PC-3 (cell line): Measurements from ENCODE around the gene ENOSF1. TPM values are rescaled to one million over a fixed set of nuclear protein-coding genes. Genes with fewer than 3 reads are reported as not detected.
A peak's percentile ranks its signal among the peaks of the same experiment; 100 is the strongest.

Experiments
- ATAC-seq: fragments of 200-7000 bp; cut with Tn5 transposase; 2 replicates; pipeline ENCODE4 v1.9.1; 2020; ENCODE audit warnings: mild to moderate bottlenecking, moderate library complexity
- BruUV-seq: library from RNA; stranded (reverse); fragments of 400-500 nt; replicated peaks from 2 replicates; lab custom pipeline; 2021; lab: Mats Ljungman, UMichigan
- CTCF ChIA-PET: fragments of 300-600 bp; sonication (Branson Sonifier 250); formaldehyde crosslinking; loops from one replicate; lab custom pipeline; 2022; ENCODE audit warnings: antibody characterized with exemption; lab: Charles Lee
- POLR2A ChIA-PET: fragments of 300-600 bp; sonication (Branson Sonifier 250); formaldehyde crosslinking; loops from one replicate; lab custom pipeline; 2022; ENCODE audit warnings: antibody characterized with exemption; ENCODE audit not compliant: unreplicated experiment; lab: Charles Lee
- DNase-seq: peaks from one replicate; pipeline ENCODE4 v3.0.0-alpha.2; 2015
- H2AFZ ChIP-seq: fragments of 300-600 bp; sonication (generic); 2 replicates; pipeline ENCODE4 v1.6.0; 2016; ENCODE audit warnings: antibody characterized with exemption, low read length
- H3F3A ChIP-seq: fragments of 300-600 bp; sonication (generic); one replicate; pipeline ENCODE4 v1.6.0; 2017; ENCODE audit warnings: antibody characterized with exemption, low read length, control low read depth, mild to moderate bottlenecking; ENCODE audit not compliant: unreplicated experiment
- H3K27ac ChIP-seq: fragments of 300-600 bp; sonication (generic); 2 replicates; pipeline ENCODE4 v1.5.1; 2016; ENCODE audit warnings: mild to moderate bottlenecking, low read length
- H3K27me3 ChIP-seq: fragments of 300-600 bp; sonication (generic); 2 replicates; pipeline ENCODE4 v1.6.1; 2016; ENCODE audit warnings: low read length, mixed read lengths
- H3K36me3 ChIP-seq: fragments of 300-600 bp; sonication (generic); 2 replicates; pipeline ENCODE4 v1.6.1; 2016; ENCODE audit warnings: low read depth, mixed run types, low read length, mixed read lengths
- H3K4me1 ChIP-seq: fragments of 300-600 bp; sonication (generic); 2 replicates; pipeline ENCODE4 v1.5.1; 2016; ENCODE audit warnings: low read length; ENCODE audit not compliant: insufficient read depth
- H3K4me2 ChIP-seq: fragments of 300-600 bp; sonication (generic); 2 replicates; pipeline ENCODE4 v1.6.0; 2016; ENCODE audit warnings: low read length
- H3K4me3 ChIP-seq: fragments of 300-600 bp; sonication (generic); 2 replicates; pipeline ENCODE4 v1.5.1; 2016; ENCODE audit warnings: mild to moderate bottlenecking, low read length, mixed read lengths
- H3K79me2 ChIP-seq: fragments of 300-600 bp; sonication (generic); 2 replicates; pipeline ENCODE4 v1.6.1; 2017; ENCODE audit warnings: low read length, mixed read lengths
- H3K9ac ChIP-seq: fragments of 300-600 bp; sonication (generic); 2 replicates; pipeline ENCODE4 v1.6.0; 2016; ENCODE audit warnings: mild to moderate bottlenecking, low read length
- H3K9me2 ChIP-seq: fragments of 300-600 bp; sonication (generic); replicated peaks from 2 replicates; pipeline ENCODE4 v1.6.1; 2016; ENCODE audit warnings: mixed run types, low read length, mixed read lengths
- H3K9me3 ChIP-seq: fragments of 300-600 bp; sonication (generic); 2 replicates; pipeline ENCODE4 v1.6.1; 2016; ENCODE audit warnings: low read length, mixed read lengths
- H4K20me1 ChIP-seq: fragments of 300-600 bp; sonication (generic); 2 replicates; pipeline ENCODE4 v1.6.1; 2016; ENCODE audit warnings: low read length, mixed read lengths
- CTCF ChIP-seq: fragments of 300-600 bp; sonication (generic); conservative IDR thresholded peaks from 2 replicates; pipeline ENCODE4 v1.5.1; 2017; ENCODE audit warnings: antibody characterized with exemption, low read depth, mild to moderate bottlenecking, low read length
- EZH2 ChIP-seq: fragments of 300-600 bp; sonication (generic); IDR thresholded peaks from one replicate; pipeline ENCODE4 v1.6.1; 2017; ENCODE audit warnings: antibody characterized with exemption, mild to moderate bottlenecking, low read length; ENCODE audit not compliant: unreplicated experiment
- EZH2phosphoT487 ChIP-seq: fragments of 300-600 bp; sonication (generic); IDR thresholded peaks from 2 replicates; pipeline ENCODE4 v1.6.1; 2018; ENCODE audit warnings: mild to moderate bottlenecking, antibody characterized with exemption, low read length, borderline replicate concordance
- intact Hi-C: fragments of 100-400 bp; cut with micrococcal nuclease; formaldehyde crosslinking; loops from 2 replicates; pipeline ENCODE4 v1.9.0; 2023
- total RNA-seq: library from RNA; depleted of rRNA; stranded (reverse); fragments of >200 nt; gene quantifications from 2 replicates; pipeline ENCODE4 v1.2.3, GENCODE V29; 2014

ENOSF1 gene
- total RNA-seq, 1 experiment from 2014 or later, result 44.2 TPM

GRCh38 chr18:676736-677135 is 35.7 kb downstream of the ENOSF1 start:
- Histone ChIP-seq H3K36me3 (peaks cover 47% of the 10 kb centered on the region), H3K27ac (peak overlapping the region; percentile 64; the same call in 1 of the 2 replicates), H3K4me2 (no peak overlapping the region), H4K20me1 (no peaks in the 10 kb centered on the region), H3K9me3 (no peaks in the 10 kb centered on the region), H2AFZ (no peak overlapping the region), H3K4me1 (peaks cover 17% of the 10 kb centered on the region), H3K4me3 (no peak overlapping the region), H3K9ac (no peak overlapping the region), H3K27me3 (no peaks in the 10 kb centered on the region), H3K9me2 (no peaks in the 10 kb centered on the region), H3K79me2 (no peaks in the 10 kb centered on the region), H3F3A (peaks cover 17% of the 10 kb centered on the region)
- ATAC-seq (no peak), DNase-seq (no peak)
- ChIA-PET CTCF (no interaction called here), POLR2A (no interaction called here)
- BruUV-seq, result no TSS peak
- intact Hi-C loops, result no loop called here
- no peak for TF ChIP-seq CTCF
- no peak for TF ChIP-seq EZH2phosphoT487
- TF ChIP-seq EZH2, result no peak

- TF ChIP-seq CTCF, result no peak
- no peak for TF ChIP-seq EZH2phosphoT487
- no peak for TF ChIP-seq EZH2
- intact Hi-C loops, result no loop called here
- Histone ChIP-seq H4K20me1 (no peaks in the 10 kb centered on the region), H3F3A (peaks cover 17% of the 10 kb centered on the region), H3K36me3 (peaks cover 48% of the 10 kb centered on the region), H3K4me2 (no peak overlapping the region), H3K9me2 (no peaks in the 10 kb centered on the region), H3K4me1 (peaks cover 17% of the 10 kb centered on the region), H2AFZ (no peak overlapping the region), H3K27me3 (no peaks in the 10 kb centered on the region), H3K4me3 (no peak overlapping the region), H3K9me3 (no peaks in the 10 kb centered on the region), H3K9ac (no peak overlapping the region), H3K79me2 (no peaks in the 10 kb centered on the region), H3K27ac (no peak overlapping the region)
- BruUV-seq, result no TSS peak
- ATAC-seq (no peak), DNase-seq (no peak)
- ChIA-PET POLR2A (no interaction called here), CTCF (no interaction called here)
Observed at GRCh38 chr18:676069-676468, 36.4 kb downstream of the ENOSF1 start.

GRCh38 chr18:675307-675706 is 37.1 kb downstream of the ENOSF1 start:
- DNase-seq, result no peak
- BruUV-seq, result no TSS peak

More at GRCh38 chr18:675307-675706, 37.1 kb downstream of the ENOSF1 start:
- H3K36me3 ChIP-seq, result peaks cover 55% of the 10 kb centered on the region
- no peak overlapping the region for H3K4me3 ChIP-seq
- 0 out of 2 replicates have a peak, but pooled peaks cover 6% of the 10 kb centered on the region for H4K20me1 ChIP-seq
- intact Hi-C loops, result no loop called here
- TF ChIP-seq EZH2 (no peak), EZH2phosphoT487 (no peak), CTCF (no peak)
- ChIA-PET CTCF (no interaction called here), POLR2A (no interaction called here)
- no peaks in the 10 kb centered on the region for H3K9me2 ChIP-seq
- H3K27me3 ChIP-seq, result no peaks in the 10 kb centered on the region
- no peak overlapping the region for H3K27ac ChIP-seq
- no peak overlapping the region for H3K9ac ChIP-seq
- H3K9me3 ChIP-seq, result no peaks in the 10 kb centered on the region
- ATAC-seq, result no peak
- peaks cover 17% of the 10 kb centered on the region for H3F3A ChIP-seq
- H2AFZ ChIP-seq, result no peak overlapping the region
- H3K79me2 ChIP-seq, result no peaks in the 10 kb centered on the region
- H3K4me2 ChIP-seq, result no peak overlapping the region
- peaks cover 17% of the 10 kb centered on the region for H3K4me1 ChIP-seq
